ENCODE data around the gene GSDMA. TPM values are rescaled to one million over a fixed set of nuclear protein-coding genes. Genes with fewer than 3 reads are reported as not detected.
"Not testable (repeated sequence)": the region's sequence is repeated elsewhere in the genome, so short reads cannot be mapped to it uniquely, and the experiment has no call there.

GSDMA gene
- total RNA-seq, 1 donor from 2014 or later = not detected

GRCh38 chr17:39994448-39994847 is 31.6 kb downstream of the GSDMA start:
- no peak for DNase-seq (ENCODE audit: low read depth, low spot score)

GRCh38 chr17:39995438-39995837 is 32.6 kb downstream of the GSDMA start:
- no peak for DNase-seq (ENCODE audit: low read depth, low spot score)

- DNase-seq (ENCODE audit: low read depth, low spot score) = no peak
Observed at GRCh38 chr17:39996162-39996561, 33.4 kb downstream of the GSDMA start.

GRCh38 chr17:39996800-39997199 is 34.0 kb downstream of the GSDMA start:
- DNase-seq (ENCODE audit: low read depth, low spot score) = no peak

- no peak for DNase-seq (ENCODE audit: low read depth, low spot score)
Observed at GRCh38 chr17:39997543-39997942, 34.7 kb downstream of the GSDMA start.

GRCh38 chr17:39999067-39999466 is 36.3 kb downstream of the GSDMA start:
- DNase-seq (ENCODE audit: low read depth, low spot score) = no peak

- no peak for DNase-seq (ENCODE audit: low read depth, low spot score)
Observed at GRCh38 chr17:40000161-40000560, 37.4 kb downstream of the GSDMA start.

GRCh38 chr17:40001335-40001734 is 38.5 kb downstream of the GSDMA start:
- DNase-seq (ENCODE audit: low read depth, low spot score) = not testable (repeated sequence)

- no peak for DNase-seq (ENCODE audit: low read depth, low spot score)
Observed at GRCh38 chr17:40004072-40004471, 41.3 kb downstream of the GSDMA start.

GRCh38 chr17:40004712-40005111 is 41.9 kb downstream of the GSDMA start:
- no peak for DNase-seq (ENCODE audit: low read depth, low spot score)

- no peak for DNase-seq (ENCODE audit: low read depth, low spot score)
Observed at GRCh38 chr17:40005520-40005919, 42.7 kb downstream of the GSDMA start.

GRCh38 chr17:40010946-40011500 is 48.2 kb downstream of the GSDMA start:
- DNase-seq (ENCODE audit: low read depth, low spot score) = not testable (repeated sequence)

- not testable (repeated sequence) for DNase-seq (ENCODE audit: low read depth, low spot score)
Observed at GRCh38 chr17:40012017-40012647, 49.3 kb downstream of the GSDMA start.

GRCh38 chr17:40014375-40014980 is 51.7 kb downstream of the GSDMA start:
- DNase-seq (ENCODE audit: low read depth, low spot score) = no peak

GRCh38 chr17:40015005-40015997 is 52.5 kb downstream of the GSDMA start, which contains the start of gene CSF3:
Gene CSF3, plus strand, starts transcription at chr17:40015440. Its CDS starts 35 bp downstream, at chr17:40015475.
- no peak for DNase-seq (ENCODE audit: low read depth, low spot score)

- no peak for DNase-seq (ENCODE audit: low read depth, low spot score)
Observed at GRCh38 chr17:40015998-40016985, 53.5 kb downstream of the GSDMA start.

GRCh38 chr17:40017422-40018080 is 54.7 kb downstream of the GSDMA start:
- no peak for DNase-seq (ENCODE audit: low read depth, low spot score)

- no peak for DNase-seq (ENCODE audit: low read depth, low spot score)
Observed at GRCh38 chr17:40018211-40019121, 55.7 kb downstream of the GSDMA start.
